Effector memory CD8-positive, alpha-beta T cell (primary cell): ENCODE results near the gene PLXNA4.

ENCODE experiments used
- ATAC-seq: fragments of 150-1000 bp; cut with Tn5 transposase; replicated peaks from 2 replicates; pipeline ENCODE4 v1.10.0; 2021; ENCODE audit warnings: mild to moderate bottlenecking, moderate library complexity
- DNase-seq, 3 experiments: peaks; one replicate each; pipeline ENCODE4 v3.0.0; 2021
- H3K27ac Mint-ChIP-seq, 2 donors: one replicate each; pipeline ENCODE4 v1.8.0; 2022; ENCODE audit warnings: mild to moderate bottlenecking in 2 of 2, mixed read lengths in 2 of 2, moderate library complexity in 2 of 2
- H3K27me3 Mint-ChIP-seq, 2 donors: one replicate each; pipeline ENCODE4 v1.8.0; 2022; ENCODE audit warnings: mixed read lengths in 2 of 2
- H3K36me3 Mint-ChIP-seq: one replicate; pipeline ENCODE4 v1.8.0; 2022; ENCODE audit warnings: mild to moderate bottlenecking, moderate library complexity, mixed read lengths; ENCODE audit not compliant: insufficient read depth
- H3K4me1 Mint-ChIP-seq, 2 donors: one replicate each; pipeline ENCODE4 v1.8.0; 2022; ENCODE audit warnings: low read depth in 2 of 2, mixed read lengths in 2 of 2
- H3K4me3 Mint-ChIP-seq, 2 donors: one replicate each; pipeline ENCODE4 v1.8.0; 2022; ENCODE audit warnings: mild to moderate bottlenecking in 2 of 2, mixed read lengths in 2 of 2, moderate library complexity in 2 of 2
- H3K9me3 Mint-ChIP-seq, 2 donors: one replicate each; pipeline ENCODE4 v1.8.0; 2022; ENCODE audit warnings: mixed read lengths in 2 of 2

Gene PLXNA4

GRCh38 chr7:132451161-132451560, 125.1 kb downstream of the PLXNA4 start:
- H3K36me3 Mint-ChIP-seq = peaks cover 3% of the 10 kb centered on the region
- H3K27ac Mint-ChIP-seq = peak overlapping the region; percentile 90 to 91
- peak; percentile 59 to 63 (median 62) for DNase-seq
- peak overlapping the region; percentile 69 to 75 for H3K4me3 Mint-ChIP-seq
- H3K27me3 Mint-ChIP-seq = no peaks in the 10 kb centered on the region
- H3K4me1 Mint-ChIP-seq = peaks cover 70 to 76% of the 10 kb centered on the region in 2 donors
- peak; percentile 93 for ATAC-seq
- H3K9me3 Mint-ChIP-seq = peaks cover 0 to 2% of the 10 kb centered on the region in 2 donors

- Mint-ChIP-seq H3K9me3 (peaks cover 0 to 2% of the 10 kb centered on the region in 2 donors), H3K4me3 (peak overlapping the region; percentile 69 to 75), H3K36me3 (peaks cover 3% of the 10 kb centered on the region), H3K27me3 (no peaks in the 10 kb centered on the region), H3K4me1 (peaks cover 68 to 73% of the 10 kb centered on the region in 2 donors), H3K27ac (peak overlapping the region; percentile 90 to 91)
- DNase-seq = no peak
- peak; percentile 25 for ATAC-seq
Observed at GRCh38 chr7:132450696-132451095, 125.6 kb downstream of the PLXNA4 start.

- H3K4me1 Mint-ChIP-seq = peaks cover 66 to 71% of the 10 kb centered on the region in 2 donors
- H3K27ac Mint-ChIP-seq = peak overlapping the region; percentile 90 to 91
- ATAC-seq (peak; percentile 15), DNase-seq (no peak)
- peaks cover 0 to 3% of the 10 kb centered on the region in 2 donors for H3K9me3 Mint-ChIP-seq
- peak overlapping the region; percentile 69 to 75 for H3K4me3 Mint-ChIP-seq
- no peaks in the 10 kb centered on the region for H3K27me3 Mint-ChIP-seq
- H3K36me3 Mint-ChIP-seq = peaks cover 3% of the 10 kb centered on the region
Observed at GRCh38 chr7:132450188-132450587, 126.1 kb downstream of the PLXNA4 start.

- ATAC-seq (no peak), DNase-seq (no peak)
- Mint-ChIP-seq H3K27ac (peak overlapping the region; percentile 30 to 76), H3K4me1 (peaks cover 48 to 50% of the 10 kb centered on the region in 2 donors), H3K9me3 (peaks cover 0 to 3% of the 10 kb centered on the region in 2 donors), H3K27me3 (peaks cover 0 to 11% of the 10 kb centered on the region in 2 donors), H3K36me3 (peaks cover 3% of the 10 kb centered on the region), H3K4me3 (no peak overlapping the region)
Observed at GRCh38 chr7:132446666-132447278, 129.5 kb downstream of the PLXNA4 start.

- ATAC-seq (no peak), DNase-seq (no peak)
- peaks cover 0 to 11% of the 10 kb centered on the region in 2 donors for H3K27me3 Mint-ChIP-seq
- no peak overlapping the region for H3K4me3 Mint-ChIP-seq
- H3K9me3 Mint-ChIP-seq = peaks cover 0 to 3% of the 10 kb centered on the region in 2 donors
- H3K4me1 Mint-ChIP-seq = peaks cover 43 to 47% of the 10 kb centered on the region in 2 donors
- peak overlapping the region; percentile 8 to 30 for H3K27ac Mint-ChIP-seq
- H3K36me3 Mint-ChIP-seq = peaks cover 3% of the 10 kb centered on the region
Observed at GRCh38 chr7:132446260-132446659, 130.0 kb downstream of the PLXNA4 start.

GRCh38 chr7:132443761-132444520, 132.3 kb downstream of the PLXNA4 start:
- Mint-ChIP-seq H3K4me1 (peaks cover 25 to 30% of the 10 kb centered on the region in 2 donors), H3K27ac (no peak overlapping the region), H3K27me3 (peaks cover 0 to 11% of the 10 kb centered on the region in 2 donors), H3K4me3 (no peak overlapping the region), H3K9me3 (peaks cover 0 to 2% of the 10 kb centered on the region in 2 donors), H3K36me3 (no peaks in the 10 kb centered on the region)
- DNase-seq (no peak), ATAC-seq (no peak)

GRCh38 chr7:132441935-132442334, 134.3 kb downstream of the PLXNA4 start:
- H3K27ac Mint-ChIP-seq = no peak overlapping the region
- peaks cover 35 to 38% of the 10 kb centered on the region in 2 donors for H3K4me1 Mint-ChIP-seq
- peaks cover 0 to 2% of the 10 kb centered on the region in 2 donors for H3K9me3 Mint-ChIP-seq
- H3K36me3 Mint-ChIP-seq = no peaks in the 10 kb centered on the region
- H3K4me3 Mint-ChIP-seq = no peak overlapping the region
- DNase-seq = no peak
- ATAC-seq = no peak
- H3K27me3 Mint-ChIP-seq = peaks cover 0 to 11% of the 10 kb centered on the region in 2 donors

- H3K9me3 Mint-ChIP-seq = no peaks in the 10 kb centered on the region
- no peak for DNase-seq
- no peak overlapping the region for H3K4me3 Mint-ChIP-seq
- peaks cover 0 to 11% of the 10 kb centered on the region in 2 donors for H3K27me3 Mint-ChIP-seq
- no peak overlapping the region for H3K27ac Mint-ChIP-seq
- ATAC-seq = no peak
- no peaks in the 10 kb centered on the region for H3K36me3 Mint-ChIP-seq
- H3K4me1 Mint-ChIP-seq = peaks cover 39 to 46% of the 10 kb centered on the region in 2 donors
Observed at GRCh38 chr7:132440151-132440550, 136.1 kb downstream of the PLXNA4 start.

GRCh38 chr7:132438926-132439325, 137.3 kb downstream of the PLXNA4 start:
- H3K4me1 Mint-ChIP-seq = peaks cover 47 to 53% of the 10 kb centered on the region in 2 donors
- DNase-seq (no peak), ATAC-seq (no peak)
- no peak overlapping the region for H3K27ac Mint-ChIP-seq
- H3K27me3 Mint-ChIP-seq = peaks cover 0 to 9% of the 10 kb centered on the region in 2 donors
- H3K9me3 Mint-ChIP-seq = peaks cover 0 to 5% of the 10 kb centered on the region in 2 donors
- no peaks in the 10 kb centered on the region for H3K36me3 Mint-ChIP-seq
- no peak overlapping the region for H3K4me3 Mint-ChIP-seq

GRCh38 chr7:132437730-132438129, 138.5 kb downstream of the PLXNA4 start:
- ATAC-seq (peak; percentile 85), DNase-seq (peak in 2 of 3 experiments; percentile 18 to 27)

GRCh38 chr7:132436121-132436520, 140.1 kb downstream of the PLXNA4 start:
- Mint-ChIP-seq H3K4me1 (peaks cover 67 to 68% of the 10 kb centered on the region in 2 donors), H3K36me3 (peaks cover 2% of the 10 kb centered on the region), H3K4me3 (peak overlapping the region; percentile 8 to 76), H3K9me3 (peaks cover 0 to 5% of the 10 kb centered on the region in 2 donors), H3K27me3 (no peaks in the 10 kb centered on the region), H3K27ac (peak overlapping the region in 1 of 2 donors; percentile 70)
- no peak for DNase-seq
- ATAC-seq = no peak

More at GRCh38 chr7:132437730-132438129, 138.5 kb downstream of the PLXNA4 start:
- Mint-ChIP-seq H3K4me1 (peaks cover 53 to 57% of the 10 kb centered on the region in 2 donors), H3K27ac (peak overlapping the region; percentile 33 to 66), H3K27me3 (no peaks in the 10 kb centered on the region), H3K4me3 (peak overlapping the region; percentile 38 to 43), H3K9me3 (peaks cover 0 to 5% of the 10 kb centered on the region in 2 donors), H3K36me3 (no peaks in the 10 kb centered on the region)

GRCh38 chr7:132435016-132435990, 141.0 kb downstream of the PLXNA4 start:
- peak overlapping the region; percentile 66 to 76 for H3K4me3 Mint-ChIP-seq

More at GRCh38 chr7:132435016-132435990, 141.0 kb downstream of the PLXNA4 start:
- Mint-ChIP-seq H3K27me3 (no peaks in the 10 kb centered on the region), H3K27ac (peak overlapping the region; percentile 47 to 70), H3K4me1 (peaks cover 75% of the 10 kb centered on the region in 2 donors), H3K36me3 (peaks cover 2% of the 10 kb centered on the region), H3K9me3 (peaks cover 0 to 5% of the 10 kb centered on the region in 2 donors)
- DNase-seq = no peak
- no peak for ATAC-seq
